Parathyroid adenoma (tissue), 2 donors: ENCODE measurements around the gene TBXAS1.

Experiments
- H2AFZ ChIP-seq: fragments of 300-600 bp; sonication (generic); one replicate; pipeline ENCODE4 v1.7.0; 2017; ENCODE audit warnings: antibody characterized with exemption, mild to moderate bottlenecking
- H3K27ac ChIP-seq: fragments of 300-600 bp; sonication (generic); one replicate; pipeline ENCODE4 v1.7.0; 2017
- H3K27me3 ChIP-seq: fragments of 300-600 bp; sonication (generic); one replicate; pipeline ENCODE4 v1.7.0; 2017; ENCODE audit warnings: low read length; ENCODE audit not compliant: control insufficient read depth, insufficient read depth
- H3K36me3 ChIP-seq: fragments of 300-600 bp; sonication (generic); one replicate; pipeline ENCODE4 v1.7.0; 2017; ENCODE audit warnings: low read length; ENCODE audit not compliant: control insufficient read depth, insufficient read depth
- H3K4me1 ChIP-seq: fragments of 300-600 bp; sonication (generic); one replicate; pipeline ENCODE4 v1.7.0; 2017; ENCODE audit warnings: control low read depth
- H3K4me2 ChIP-seq: fragments of 300-600 bp; sonication (generic); one replicate; pipeline ENCODE4 v1.7.0; 2017; ENCODE audit warnings: low read length
- H3K4me3 ChIP-seq: fragments of 300-600 bp; sonication (generic); one replicate; pipeline ENCODE4 v1.7.0; 2017; ENCODE audit warnings: low read depth, low read length
- H3K79me2 ChIP-seq: fragments of 300-600 bp; sonication (generic); one replicate; pipeline ENCODE4 v1.7.0; 2017; ENCODE audit warnings: control low read depth
- H3K9ac ChIP-seq: fragments of 300-600 bp; sonication (generic); one replicate; pipeline ENCODE4 v1.7.0; 2017; ENCODE audit warnings: mild to moderate bottlenecking
- H3K9me3 ChIP-seq: fragments of 300-600 bp; sonication (generic); one replicate; pipeline ENCODE4 v1.7.0; 2017; ENCODE audit warnings: low read length; ENCODE audit not compliant: control insufficient read depth
- CTCF ChIP-seq: fragments of 300-600 bp; sonication (generic); IDR thresholded peaks from one replicate; pipeline ENCODE4 v1.7.0; 2017; ENCODE audit warnings: antibody characterized with exemption, mild to moderate bottlenecking
- donor health status: primary hyperparathyroidism.

Gene TBXAS1

GRCh38 chr7:139899328-139899955 lies 70.4 kb downstream of the TBXAS1 start:
- Histone ChIP-seq H3K27me3 (no peaks in the 10 kb centered on the region), H3K79me2 (no peaks in the 10 kb centered on the region), H3K9me3 (no peaks in the 10 kb centered on the region), H3K27ac (no peak overlapping the region), H3K9ac (no peak overlapping the region), H3K36me3 (no peaks in the 10 kb centered on the region), H3K4me2 (no peak overlapping the region), H2AFZ (no peak overlapping the region), H3K4me1 (no peaks in the 10 kb centered on the region), H3K4me3 (no peak overlapping the region)
- no peak for TF ChIP-seq CTCF

- no peak overlapping the region for H3K27ac ChIP-seq
Measured at GRCh38 chr7:139900326-139900725, 71.3 kb downstream of the TBXAS1 start.

GRCh38 chr7:139901056-139901795 lies 72.2 kb downstream of the TBXAS1 start:
- Histone ChIP-seq H3K9ac (no peak overlapping the region), H3K27me3 (no peaks in the 10 kb centered on the region), H3K27ac (no peak overlapping the region), H3K79me2 (no peaks in the 10 kb centered on the region), H2AFZ (no peak overlapping the region), H3K4me3 (no peak overlapping the region), H3K4me2 (no peak overlapping the region), H3K36me3 (no peaks in the 10 kb centered on the region), H3K4me1 (no peaks in the 10 kb centered on the region), H3K9me3 (no peaks in the 10 kb centered on the region)
- no peak for TF ChIP-seq CTCF

More at GRCh38 chr7:139900326-139900725, 71.3 kb downstream of the TBXAS1 start:
- H3K36me3 ChIP-seq, result no peaks in the 10 kb centered on the region
- H3K9me3 ChIP-seq, result no peaks in the 10 kb centered on the region
- TF ChIP-seq CTCF, result no peak
- no peak overlapping the region for H3K4me2 ChIP-seq
- H2AFZ ChIP-seq, result no peak overlapping the region
- no peak overlapping the region for H3K4me3 ChIP-seq
- no peaks in the 10 kb centered on the region for H3K79me2 ChIP-seq
- no peak overlapping the region for H3K9ac ChIP-seq
- H3K4me1 ChIP-seq, result no peaks in the 10 kb centered on the region
- H3K27me3 ChIP-seq, result no peaks in the 10 kb centered on the region

- Histone ChIP-seq H3K4me3 (no peak overlapping the region), H3K4me1 (no peaks in the 10 kb centered on the region), H3K4me2 (no peak overlapping the region), H3K27ac (no peak overlapping the region), H2AFZ (no peak overlapping the region), H3K9me3 (no peaks in the 10 kb centered on the region), H3K27me3 (no peaks in the 10 kb centered on the region), H3K36me3 (no peaks in the 10 kb centered on the region), H3K79me2 (no peaks in the 10 kb centered on the region), H3K9ac (no peak overlapping the region)
- no peak for TF ChIP-seq CTCF
Measured at GRCh38 chr7:139901901-139902300, 72.8 kb downstream of the TBXAS1 start.
